A549 (cell line): Measurements from ENCODE around the gene ZBTB2. TPM values are rescaled to one million over a fixed set of nuclear protein-coding genes. Genes with fewer than 3 reads are reported as not detected.

ENCODE experiments used
- ATAC-seq, 2 experiments: fragments of 200-7000 bp in 1 of 2; fragments of >200 bp in 1 of 2; cut with Nextera tagmentation in 1 of 2; cut with Tn5 transposase in 1 of 2; 3 replicates each; pipeline versions ENCODE4 v1.8.0 to v1.9.1; 2018 to 2020; ENCODE audit warnings: mild to moderate bottlenecking in 1 of 2, moderate library complexity in 1 of 2
- CTCF ChIA-PET: fragments of 300-600 bp; sonication (Branson Sonifier 250); formaldehyde crosslinking; extraction: SDS; loops from one replicate; lab custom pipeline; 2021; ENCODE audit warnings: antibody characterized with exemption, inconsistent platforms; lab: Yijun Ruan, JAX
- POLR2A ChIA-PET: fragments of 350-600 bp; formaldehyde crosslinking; extraction: SDS; loops from one replicate; lab custom pipeline; 2021; ENCODE audit warnings: antibody characterized with exemption, inconsistent platforms; lab: Yijun Ruan, JAX
- DNase-seq, 2 experiments: peaks; one replicate each; pipeline versions ENCODE4 v3.0.0 to v3.0.0-alpha.2; 2011 to 2016; ENCODE audit warnings: low read depth in 1 of 2, low spot score in 1 of 2
- FAIRE-seq: peaks from 2 replicates; lab custom pipeline; 2011; peaks lifted over from hg19 to GRCh38; lab: Jason Lieb, UNC
- H3K27ac ChIP-seq, 2 experiments: fragments of >200 bp; sonication (Bioruptor Twin); formaldehyde crosslinking; 3 replicates each; pipeline ENCODE4 v1.5.1; 2016 to 2017
- H3K4me1 ChIP-seq: fragments of >200 bp; sonication (Bioruptor Twin); formaldehyde crosslinking; 3 replicates; pipeline ENCODE4 v1.6.1; 2016
- H3K4me2 ChIP-seq: fragments of >200 bp; sonication (Bioruptor Twin); formaldehyde crosslinking; 3 replicates; pipeline ENCODE4 v1.6.1; 2016
- H3K4me3 ChIP-seq: fragments of >200 bp; sonication (Bioruptor Twin); formaldehyde crosslinking; 3 replicates; pipeline ENCODE4 v1.5.1; 2016
- H3K9me3 ChIP-seq: fragments of >200 bp; sonication (Bioruptor Twin); formaldehyde crosslinking; 3 replicates; pipeline ENCODE4 v1.6.1; 2016
- CHD4 ChIP-seq: fragments of 200-600 bp; sonication (generic); IDR thresholded peaks from 2 replicates; pipeline ENCODE4 v1.6.1; 2016; ENCODE audit warnings: antibody characterized with exemption, mild to moderate bottlenecking, borderline replicate concordance
- EHF ChIP-seq: fragments of 250-450 bp; sonication (Bioruptor Pico); IDR thresholded peaks from 2 replicates; pipeline ENCODE4 v1.5.0; 2020; ENCODE audit warnings: mild to moderate bottlenecking
- EHMT2 ChIP-seq: fragments of 200-600 bp; sonication (generic); IDR thresholded peaks from 2 replicates; pipeline ENCODE4 v1.6.1; 2016; ENCODE audit warnings: antibody characterized with exemption, low read depth, mild to moderate bottlenecking, moderate library complexity
- JUN ChIP-seq, 2 experiments: fragments of >200 bp; sonication (Bioruptor Twin); formaldehyde crosslinking; IDR thresholded peaks; 2 replicates in 1 of 2; 3 replicates in 1 of 2; pipeline ENCODE4 v1.6.1; 2016 to 2017
- KDM1A ChIP-seq: fragments of 200-600 bp; sonication (generic); IDR thresholded peaks from 2 replicates; pipeline ENCODE4 v1.6.1; 2016; ENCODE audit warnings: low read depth, mild to moderate bottlenecking
- MAFK ChIP-seq: fragments of 450-650 bp; IDR thresholded peaks from 2 replicates; pipeline ENCODE4 v1.6.1; 2014; ENCODE audit not compliant: partially characterized antibody
- MYC ChIP-seq: IDR thresholded peaks from 2 replicates; pipeline ENCODE4 v1.6.1; 2012; ENCODE audit warnings: mild to moderate bottlenecking, inconsistent platforms, low read length, improper control_type of control experiment, borderline replicate concordance
- POLR2A ChIP-seq: IDR thresholded peaks from 2 replicates; pipeline ENCODE4 v1.6.1; 2012; ENCODE audit warnings: mild to moderate bottlenecking, low read length
- POLR2AphosphoS2 ChIP-seq: conservative IDR thresholded peaks from 2 replicates; pipeline ENCODE4 v1.6.1; 2012; ENCODE audit warnings: low read length, improper control_type of control experiment, inconsistent platforms
- RAD21 ChIP-seq, 2 experiments: fragments of >200 bp in 1 of 2; sonication (Bioruptor Twin) in 1 of 2; formaldehyde crosslinking in 1 of 2; IDR thresholded peaks in 1 of 2; conservative IDR thresholded peaks in 1 of 2; 2 replicates in 1 of 2; 3 replicates in 1 of 2; pipeline ENCODE4 v1.6.1; 2012 to 2018; ENCODE audit warnings: inconsistent platforms in 1 of 2
- RARB ChIP-seq: fragments of 250-450 bp; sonication (Bioruptor Pico); IDR thresholded peaks from 2 replicates; pipeline ENCODE4 v1.8.0; 2021; ENCODE audit warnings: mild to moderate bottlenecking, moderate library complexity
- RCOR1 ChIP-seq: fragments of 150-350 bp; IDR thresholded peaks from 2 replicates; pipeline ENCODE4 v1.6.1; 2014; ENCODE audit warnings: antibody characterized with exemption, low read length, low read depth
- RFX5 ChIP-seq: fragments of 450-650 bp; IDR thresholded peaks from 2 replicates; pipeline ENCODE4 v1.7.1; 2014; ENCODE audit warnings: antibody characterized with exemption, mild to moderate bottlenecking, moderate library complexity
- SREBF2 ChIP-seq: fragments of 450-650 bp; IDR thresholded peaks from 2 replicates; pipeline ENCODE4 v1.6.1; 2014; ENCODE audit warnings: mild to moderate bottlenecking, moderate library complexity
- USF2 ChIP-seq: fragments of 450-650 bp; IDR thresholded peaks from 2 replicates; pipeline ENCODE4 v1.6.1; 2014; ENCODE audit warnings: antibody characterized with exemption
- ZFP36 ChIP-seq: fragments of 450-650 bp; IDR thresholded peaks from 2 replicates; pipeline ENCODE4 v1.6.1; 2014; ENCODE audit warnings: borderline replicate concordance; ENCODE audit not compliant: partially characterized antibody
- WGBS: methylation state at CpG from one replicate; pipeline ENCODE4 v1.1.6; 2017; ENCODE audit errors: missing lambda C conversion rate; 5-methylcytosine and 5-hydroxymethylcytosine counted together
- polyA plus RNA-seq, 4 experiments: library from polyadenylated mRNA; depleted of rRNA in 3 of 4; stranded (reverse); fragments of >200 nt; fragmentation: RNase III in 1 of 4; extraction: RNeasy Plus Mini Kit Qiagen cat#74134 plus additional on column Dnase treatment in 1 of 4; gene quantifications; 2 replicates in 3 of 4; 3 replicates in 1 of 4; pipeline ENCODE4 v1.2.3, GENCODE V29; 2011 to 2017
- TF ChIP-seq, protein P1 (sequence below): IDR thresholded peaks from 2 replicates; pipeline ENCODE4 v1.6.1; 2012
- TF ChIP-seq, protein P2 (sequence below): fragments of >200 bp; sonication (Bioruptor Twin); formaldehyde crosslinking; IDR thresholded peaks from 2 replicates; pipeline ENCODE4 v1.6.1; 2016
- TF ChIP-seq, protein P3 (sequence below): fragments of 200-600 bp; sonication (generic); IDR thresholded peaks from 2 replicates; pipeline ENCODE4 v1.6.1; 2016; ENCODE audit warnings: antibody characterized with exemption, mild to moderate bottlenecking, moderate library complexity
- TF ChIP-seq, protein P4 (sequence below): fragments of 250-450 bp; sonication (Bioruptor Pico); IDR thresholded peaks from 2 replicates; pipeline ENCODE4 v1.5.0; 2020; ENCODE audit warnings: low read depth, mild to moderate bottlenecking, moderate library complexity

ZBTB2 gene
- polyA plus RNA-seq, 2 of the 4 experiments (the other 2 are of a cell fraction): 10.8 to 17.3 TPM

GRCh38 chr6:151408858-151409257 lies 17.5 kb upstream of the ZBTB2 start:
- TF ChIP-seq JUN (IDR thresholded peaks at IDR 0.05): no peak
- TF ChIP-seq KDM1A: no peak
- TF ChIP-seq EHF (CRISPR knock-in tag): no peak
- TF ChIP-seq RCOR1: no peak
- Histone ChIP-seq H3K4me3 (no peak overlapping the region), H3K27ac (no peak overlapping the region), H3K4me1 (no peaks in the 10 kb centered on the region), H3K4me2 (no peak overlapping the region), H3K9me3 (no peaks in the 10 kb centered on the region)
- POLR2A ChIA-PET: no interaction called here
- WGBS: 86% methylated on average over 2 of the region's 2 CpGs
- FAIRE-seq: no peak
- no peak; a peak in 2 of 6 replicates for ATAC-seq
- DNase-seq: no peak
- CTCF ChIA-PET: no interaction called here

GRCh38 chr6:151403919-151404308 lies 12.6 kb upstream of the ZBTB2 start:
- ATAC-seq: no peak
- WGBS: 82% methylated on average over 4 of the region's 4 CpGs
- no peak for FAIRE-seq
- no peak for DNase-seq
- Histone ChIP-seq H3K4me2 (no peak overlapping the region), H3K27ac (no peak overlapping the region), H3K4me1 (peaks cover 13% of the 10 kb centered on the region), H3K4me3 (no peak overlapping the region), H3K9me3 (no peaks in the 10 kb centered on the region)
- TF ChIP-seq RARB (no peak), POLR2AphosphoS2 (no peak), ZFP36 (no peak), MAFK (no peak), POLR2A (no peak), SREBF2 (no peak), MYC (no peak), USF2 (no peak), EHMT2 (no peak), EHF (CRISPR knock-in tag) (no peak), CHD4 (no peak), RAD21 (conservative IDR thresholded peaks at IDR 0.05 in 1 of 2, IDR thresholded peaks at IDR 0.05 in 1 of 2) (no peak), RFX5 (no peak)
- TF ChIP-seq, protein P1, sequence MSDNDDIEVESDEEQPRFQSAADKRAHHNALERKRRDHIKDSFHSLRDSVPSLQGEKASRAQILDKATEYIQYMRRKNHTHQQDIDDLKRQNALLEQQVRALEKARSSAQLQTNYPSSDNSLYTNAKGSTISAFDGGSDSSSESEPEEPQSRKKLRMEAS: no peak
- TF ChIP-seq, protein P2, sequence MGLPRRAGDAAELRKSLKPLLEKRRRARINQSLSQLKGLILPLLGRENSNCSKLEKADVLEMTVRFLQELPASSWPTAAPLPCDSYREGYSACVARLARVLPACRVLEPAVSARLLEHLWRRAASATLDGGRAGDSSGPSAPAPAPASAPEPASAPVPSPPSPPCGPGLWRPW: no peak
- TF ChIP-seq, protein P3, sequence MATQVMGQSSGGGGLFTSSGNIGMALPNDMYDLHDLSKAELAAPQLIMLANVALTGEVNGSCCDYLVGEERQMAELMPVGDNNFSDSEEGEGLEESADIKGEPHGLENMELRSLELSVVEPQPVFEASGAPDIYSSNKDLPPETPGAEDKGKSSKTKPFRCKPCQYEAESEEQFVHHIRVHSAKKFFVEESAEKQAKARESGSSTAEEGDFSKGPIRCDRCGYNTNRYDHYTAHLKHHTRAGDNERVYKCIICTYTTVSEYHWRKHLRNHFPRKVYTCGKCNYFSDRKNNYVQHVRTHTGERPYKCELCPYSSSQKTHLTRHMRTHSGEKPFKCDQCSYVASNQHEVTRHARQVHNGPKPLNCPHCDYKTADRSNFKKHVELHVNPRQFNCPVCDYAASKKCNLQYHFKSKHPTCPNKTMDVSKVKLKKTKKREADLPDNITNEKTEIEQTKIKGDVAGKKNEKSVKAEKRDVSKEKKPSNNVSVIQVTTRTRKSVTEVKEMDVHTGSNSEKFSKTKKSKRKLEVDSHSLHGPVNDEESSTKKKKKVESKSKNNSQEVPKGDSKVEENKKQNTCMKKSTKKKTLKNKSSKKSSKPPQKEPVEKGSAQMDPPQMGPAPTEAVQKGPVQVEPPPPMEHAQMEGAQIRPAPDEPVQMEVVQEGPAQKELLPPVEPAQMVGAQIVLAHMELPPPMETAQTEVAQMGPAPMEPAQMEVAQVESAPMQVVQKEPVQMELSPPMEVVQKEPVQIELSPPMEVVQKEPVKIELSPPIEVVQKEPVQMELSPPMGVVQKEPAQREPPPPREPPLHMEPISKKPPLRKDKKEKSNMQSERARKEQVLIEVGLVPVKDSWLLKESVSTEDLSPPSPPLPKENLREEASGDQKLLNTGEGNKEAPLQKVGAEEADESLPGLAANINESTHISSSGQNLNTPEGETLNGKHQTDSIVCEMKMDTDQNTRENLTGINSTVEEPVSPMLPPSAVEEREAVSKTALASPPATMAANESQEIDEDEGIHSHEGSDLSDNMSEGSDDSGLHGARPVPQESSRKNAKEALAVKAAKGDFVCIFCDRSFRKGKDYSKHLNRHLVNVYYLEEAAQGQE: no peak
- TF ChIP-seq, protein P4, sequence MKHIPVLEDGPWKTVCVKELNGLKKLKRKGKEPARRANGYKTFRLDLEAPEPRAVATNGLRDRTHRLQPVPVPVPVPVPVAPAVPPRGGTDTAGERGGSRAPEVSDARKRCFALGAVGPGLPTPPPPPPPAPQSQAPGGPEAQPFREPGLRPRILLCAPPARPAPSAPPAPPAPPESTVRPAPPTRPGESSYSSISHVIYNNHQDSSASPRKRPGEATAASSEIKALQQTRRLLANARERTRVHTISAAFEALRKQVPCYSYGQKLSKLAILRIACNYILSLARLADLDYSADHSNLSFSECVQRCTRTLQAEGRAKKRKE: no peak
- POLR2A ChIA-PET: interaction anchor here (0.6 kb wide), 1 partner anchor 13 kb away, joined by 3 read pairs; no protein-coding TSS in a partner anchor
- CTCF ChIA-PET: no interaction called here
